KOPT-K1 (cell line): ENCODE data around the gene B4GALNT4.
"Not testable (repeated sequence)": the region's sequence is repeated elsewhere in the genome, so short reads cannot be mapped to it uniquely, and the experiment has no call there.

ENCODE experiments used
- H3K27ac ChIP-seq: fragments of 200-600 bp; sonication (generic); 2 replicates; pipeline ENCODE4 v1.5.1; 2016; ENCODE audit warnings: antibody characterized with exemption, mild to moderate bottlenecking, low read depth, low read length; ENCODE audit not compliant: poor library complexity, severe bottlenecking
- H3K36me3 ChIP-seq: fragments of 200-600 bp; sonication (generic); 2 replicates; pipeline ENCODE4 v1.5.1; 2017; ENCODE audit warnings: antibody characterized with exemption, mild to moderate bottlenecking, low read length, moderate library complexity; ENCODE audit not compliant: insufficient read depth
- H3K9me3 ChIP-seq: fragments of 200-600 bp; sonication (generic); 2 replicates; pipeline ENCODE4 v1.5.1; 2017; ENCODE audit warnings: antibody characterized with exemption, low read length, mild to moderate bottlenecking; ENCODE audit not compliant: insufficient read depth, poor library complexity, severe bottlenecking

Gene B4GALNT4

GRCh38 chr11:408154-409007, 39.1 kb downstream of the B4GALNT4 start:
- Histone ChIP-seq H3K9me3 (no peaks in the 10 kb centered on the region), H3K27ac (no peak overlapping the region), H3K36me3 (no peaks in the 10 kb centered on the region)

GRCh38 chr11:409008-409599, 39.8 kb downstream of the B4GALNT4 start:
- H3K9me3 ChIP-seq: no peaks in the 10 kb centered on the region
- no peaks in the 10 kb centered on the region for H3K36me3 ChIP-seq
- no peak overlapping the region for H3K27ac ChIP-seq

GRCh38 chr11:409600-410483, 40.5 kb downstream of the B4GALNT4 start:
- Histone ChIP-seq H3K27ac (no peak overlapping the region), H3K9me3 (no peaks in the 10 kb centered on the region), H3K36me3 (no peaks in the 10 kb centered on the region)

GRCh38 chr11:410711-411110, 41.4 kb downstream of the B4GALNT4 start:
- not testable (repeated sequence) for H3K9me3 ChIP-seq, H3K36me3 ChIP-seq, H3K27ac ChIP-seq

- not testable (repeated sequence) for H3K9me3 ChIP-seq, H3K27ac ChIP-seq, H3K36me3 ChIP-seq
Measured at GRCh38 chr11:411520-411919, 42.2 kb downstream of the B4GALNT4 start.

- no peaks in the 10 kb centered on the region for H3K36me3 ChIP-seq
- H3K9me3 ChIP-seq: no peaks in the 10 kb centered on the region
- H3K27ac ChIP-seq: peak overlapping the region; percentile 86
Measured at GRCh38 chr11:412641-413119, 43.4 kb downstream of the B4GALNT4 start.

- H3K9me3 ChIP-seq: no peaks in the 10 kb centered on the region
- H3K27ac ChIP-seq: peak overlapping the region; percentile 86
- no peaks in the 10 kb centered on the region for H3K36me3 ChIP-seq
Measured at GRCh38 chr11:413120-414081, 44.1 kb downstream of the B4GALNT4 start.

- Histone ChIP-seq H3K36me3 (no peaks in the 10 kb centered on the region), H3K27ac (peak overlapping the region; percentile 86), H3K9me3 (no peaks in the 10 kb centered on the region)
Measured at GRCh38 chr11:414318-414857, 45.1 kb downstream of the B4GALNT4 start.

- H3K36me3 ChIP-seq: no peaks in the 10 kb centered on the region
Measured at GRCh38 chr11:415640-416041, 46.3 kb downstream of the B4GALNT4 start.

GRCh38 chr11:416051-416756, 46.9 kb downstream of the B4GALNT4 start:
- Histone ChIP-seq H3K9me3 (no peaks in the 10 kb centered on the region), H3K27ac (peak overlapping the region; percentile 86), H3K36me3 (no peaks in the 10 kb centered on the region)

More at GRCh38 chr11:415640-416041, 46.3 kb downstream of the B4GALNT4 start:
- no peaks in the 10 kb centered on the region for H3K9me3 ChIP-seq
- H3K27ac ChIP-seq: peak overlapping the region; percentile 86

- no peaks in the 10 kb centered on the region for H3K36me3 ChIP-seq
- H3K27ac ChIP-seq: no peak overlapping the region
- no peaks in the 10 kb centered on the region for H3K9me3 ChIP-seq
Measured at GRCh38 chr11:416757-417621, 47.7 kb downstream of the B4GALNT4 start.

GRCh38 chr11:417652-418342, 48.5 kb downstream of the B4GALNT4 start:
- Histone ChIP-seq H3K9me3 (no peaks in the 10 kb centered on the region), H3K27ac (no peak overlapping the region), H3K36me3 (no peaks in the 10 kb centered on the region)
